Measurements from ENCODE around the gene KLF1.
A peak's percentile ranks its signal among the peaks of the same experiment; 100 is the strongest.
"Not testable (repeated sequence)": the region's sequence is repeated elsewhere in the genome, so short reads cannot be mapped to it uniquely, and the experiment has no call there.

KLF1 gene

DNA sequence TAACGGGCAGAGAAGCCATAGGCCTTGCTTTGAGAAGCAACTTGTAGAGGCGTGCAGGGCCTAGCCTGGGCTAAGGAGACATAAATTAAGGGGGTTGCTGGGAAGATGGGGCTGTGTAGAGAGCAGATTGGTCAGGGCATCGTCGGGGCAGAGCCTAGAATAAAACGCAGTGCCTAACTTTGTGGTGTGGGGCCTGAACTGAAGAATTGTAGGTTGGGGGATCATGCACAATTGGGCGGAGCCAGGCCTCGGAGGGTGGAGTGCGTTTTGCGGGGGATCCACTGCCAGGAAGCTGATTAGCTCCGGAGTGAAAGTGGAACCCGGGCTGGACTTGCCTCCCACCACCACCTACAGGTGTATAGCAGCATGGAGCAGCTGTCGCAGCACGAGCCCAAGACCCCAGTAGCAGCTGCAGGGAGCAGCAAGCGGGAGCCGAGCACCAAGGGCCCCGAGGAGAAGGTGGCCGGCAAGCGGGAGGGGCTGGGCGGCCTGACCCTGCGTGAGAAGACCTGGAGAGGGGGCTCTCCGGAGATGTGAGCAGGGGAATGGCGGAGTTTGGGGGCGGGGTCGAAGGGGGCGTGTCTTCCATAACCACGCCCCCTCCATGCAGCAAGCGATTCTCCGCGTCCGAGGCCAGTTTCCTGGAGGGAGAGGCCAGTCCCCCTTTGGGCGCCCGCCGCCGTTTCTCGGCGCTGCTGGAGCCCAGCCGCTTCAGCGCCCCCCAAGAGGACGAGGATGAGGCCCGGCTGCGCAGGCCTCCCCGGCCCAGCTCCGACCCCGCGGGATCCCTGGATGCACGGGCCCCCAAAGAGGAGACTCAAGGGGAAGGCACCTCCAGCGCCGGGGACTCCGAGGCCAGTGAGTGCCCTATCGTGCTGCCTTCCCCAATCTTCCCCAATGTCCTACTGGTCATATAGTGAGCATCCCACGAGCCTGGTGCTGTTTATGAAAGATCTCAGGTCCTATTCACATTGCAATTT, 19.6 kb downstream of the KLF1 start:
- DNase-seq (ENCODE audit: low spot score) = peak; percentile 51

DNA sequence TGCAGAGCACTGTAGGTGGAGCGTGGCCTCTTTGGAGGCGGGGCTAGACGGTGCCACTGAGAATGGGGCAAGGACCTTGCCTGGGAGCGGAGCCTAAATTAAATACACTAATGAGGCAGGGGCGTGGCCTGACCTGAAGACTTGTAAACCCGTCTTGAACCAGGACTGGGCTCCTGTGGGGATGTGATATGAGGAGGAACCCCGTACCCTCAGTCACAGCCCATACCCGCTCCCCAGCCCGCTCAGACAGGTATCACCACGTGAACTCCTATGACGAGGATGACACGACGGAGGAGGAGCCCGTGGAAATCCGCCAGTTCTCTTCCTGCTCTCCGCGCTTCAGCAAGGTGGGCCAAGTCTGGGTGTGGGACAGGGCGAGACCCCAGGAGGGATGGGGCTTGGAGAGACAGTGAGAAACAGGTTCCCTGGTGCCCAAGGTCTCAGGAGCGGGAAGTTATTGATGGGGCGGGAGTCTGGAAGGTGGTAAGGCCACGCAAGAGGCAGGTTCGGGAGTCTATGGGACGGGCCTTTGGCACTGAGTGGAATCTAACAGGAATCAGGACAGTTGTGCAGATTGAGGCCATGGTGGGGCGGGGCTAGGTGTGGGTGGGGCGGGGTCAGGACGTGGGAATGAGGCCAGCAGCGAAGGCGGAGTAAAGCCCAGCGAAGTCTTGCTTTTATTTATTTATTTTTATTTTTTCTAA, 20.4 kb downstream of the KLF1 start:
- DNase-seq (ENCODE audit: low spot score) = no peak

DNA sequence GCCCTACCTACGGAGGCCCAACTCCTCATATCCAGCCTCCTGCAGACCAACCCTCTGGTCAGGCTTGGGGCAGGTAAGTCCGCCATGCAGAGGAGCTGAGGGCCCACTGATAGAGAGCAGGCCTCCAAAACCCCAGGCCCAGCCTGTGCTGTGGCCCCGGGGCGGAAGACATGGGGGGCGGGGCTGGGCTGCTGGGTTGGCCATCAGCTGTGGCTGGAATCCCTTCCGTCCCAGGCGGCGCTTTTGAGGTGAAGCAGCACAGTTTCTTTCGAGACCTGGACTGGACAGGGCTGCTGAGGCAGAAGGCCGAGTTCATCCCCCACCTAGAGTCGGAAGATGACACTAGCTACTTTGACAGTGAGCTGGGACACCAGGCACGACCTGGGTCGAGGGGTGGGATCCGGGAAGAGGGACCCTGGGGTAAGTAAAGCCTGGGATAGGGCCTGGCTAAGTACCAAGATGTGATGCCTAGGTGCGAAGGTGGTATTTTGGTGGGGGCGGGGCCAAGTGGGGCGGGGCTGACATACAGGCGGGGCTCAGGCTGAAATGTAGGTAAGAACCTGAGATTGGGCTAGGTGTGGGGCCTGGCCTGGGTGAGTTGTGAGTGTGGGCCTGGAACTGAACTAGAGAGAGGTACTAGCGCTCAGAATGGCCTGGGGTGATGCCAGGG, 21.1 kb downstream of the KLF1 start:
- no peak for DNase-seq (ENCODE audit: low spot score)

- no peak for DNase-seq (ENCODE audit: low spot score)
Observed at GRCh38 chr19:12864721-12865715, 22.0 kb downstream of the KLF1 start.

DNA sequence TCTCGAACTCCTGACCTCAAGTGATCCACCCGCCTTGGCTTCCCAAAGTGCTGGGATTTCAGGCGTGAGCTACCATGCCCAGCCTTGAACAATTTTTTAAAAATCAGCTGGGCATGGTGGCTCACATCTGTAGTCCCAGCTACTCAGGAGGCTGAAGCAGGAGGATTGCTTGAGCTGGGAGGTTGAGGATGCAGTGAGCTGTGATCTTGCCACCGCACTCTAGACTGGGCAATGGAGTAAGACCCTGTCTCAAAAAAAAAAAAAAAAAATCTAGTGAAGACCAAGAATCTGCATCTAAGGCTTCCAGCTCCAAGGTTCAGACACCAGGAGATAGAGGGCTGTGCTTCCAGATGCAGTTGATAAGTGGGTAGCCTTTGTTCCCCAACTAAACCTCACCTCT, 22.9 kb downstream of the KLF1 start:
- no peak for DNase-seq (ENCODE audit: low spot score)

DNA sequence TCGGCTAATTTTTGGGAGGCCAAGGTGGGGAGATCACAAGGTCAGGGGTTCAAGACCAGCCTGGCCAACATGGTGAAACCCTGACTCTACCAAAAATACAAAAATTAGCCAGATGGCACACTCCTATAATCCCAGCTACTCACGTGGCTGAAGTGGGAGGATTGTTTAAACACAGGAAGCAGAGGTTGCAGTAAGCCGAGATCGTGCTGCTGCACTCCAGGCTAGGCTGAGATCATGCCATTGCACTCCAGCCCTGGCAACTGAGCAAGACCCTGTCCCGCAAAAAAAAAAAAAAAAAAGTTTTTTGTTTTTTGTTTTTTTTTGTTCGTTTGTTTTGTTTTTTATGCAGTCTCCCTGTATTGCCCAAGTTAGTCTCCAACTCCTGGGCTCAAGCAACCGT, 27.5 kb downstream of the KLF1 start:
- no peak for DNase-seq (ENCODE audit: low spot score)

DNA sequence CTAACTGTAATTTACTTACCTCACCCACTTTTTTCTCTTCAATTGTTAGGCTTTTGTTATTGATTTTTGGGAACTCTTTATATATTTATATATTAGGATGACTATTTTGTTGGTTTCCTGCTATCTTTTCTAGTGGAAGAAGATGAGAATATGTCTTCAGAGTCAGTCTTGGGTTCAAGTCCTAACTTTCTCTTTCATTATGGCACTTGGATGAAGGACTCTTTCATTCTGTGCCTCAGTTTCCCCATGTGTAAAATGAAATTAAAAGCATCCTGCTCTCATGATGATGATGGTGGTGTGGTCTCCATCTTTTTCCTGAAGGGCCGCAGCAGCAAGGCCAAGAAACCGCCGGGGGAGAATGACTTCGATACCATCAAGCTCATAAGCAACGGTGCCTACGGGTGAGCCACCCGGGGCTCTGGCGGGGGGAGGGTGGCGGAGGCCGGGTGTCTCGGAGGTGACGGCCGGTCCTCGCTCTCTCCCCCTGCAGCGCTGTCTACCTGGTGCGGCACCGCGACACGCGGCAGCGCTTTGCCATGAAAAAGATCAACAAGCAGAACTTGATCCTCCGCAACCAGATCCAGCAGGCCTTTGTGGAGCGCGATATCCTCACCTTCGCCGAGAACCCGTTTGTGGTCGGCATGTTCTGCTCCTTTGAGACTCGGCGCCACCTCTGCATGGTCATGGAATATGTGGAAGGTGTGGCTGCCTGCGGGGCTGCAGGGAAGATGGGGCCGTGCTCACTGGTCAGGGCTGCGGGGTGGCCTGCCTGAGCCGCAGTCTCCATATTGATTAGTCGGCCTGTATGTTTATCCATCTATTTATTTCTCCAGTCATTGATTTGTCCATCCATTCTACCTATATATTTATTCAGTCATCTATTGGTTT, 28.7 kb downstream of the KLF1 start:
- no peak for DNase-seq (ENCODE audit: low spot score)

- DNase-seq (ENCODE audit: low spot score) = no peak
Observed at GRCh38 chr19:12856653-12857052, 30.3 kb downstream of the KLF1 start.

GRCh38 chr19:12847159-12848139, 39.6 kb downstream of the KLF1 start:
- DNase-seq (ENCODE audit: low spot score) = peak; percentile 65

GRCh38 chr19:12846613-12847012, 40.4 kb downstream of the KLF1 start:
- DNase-seq (ENCODE audit: low spot score) = not testable (repeated sequence)

DNA sequence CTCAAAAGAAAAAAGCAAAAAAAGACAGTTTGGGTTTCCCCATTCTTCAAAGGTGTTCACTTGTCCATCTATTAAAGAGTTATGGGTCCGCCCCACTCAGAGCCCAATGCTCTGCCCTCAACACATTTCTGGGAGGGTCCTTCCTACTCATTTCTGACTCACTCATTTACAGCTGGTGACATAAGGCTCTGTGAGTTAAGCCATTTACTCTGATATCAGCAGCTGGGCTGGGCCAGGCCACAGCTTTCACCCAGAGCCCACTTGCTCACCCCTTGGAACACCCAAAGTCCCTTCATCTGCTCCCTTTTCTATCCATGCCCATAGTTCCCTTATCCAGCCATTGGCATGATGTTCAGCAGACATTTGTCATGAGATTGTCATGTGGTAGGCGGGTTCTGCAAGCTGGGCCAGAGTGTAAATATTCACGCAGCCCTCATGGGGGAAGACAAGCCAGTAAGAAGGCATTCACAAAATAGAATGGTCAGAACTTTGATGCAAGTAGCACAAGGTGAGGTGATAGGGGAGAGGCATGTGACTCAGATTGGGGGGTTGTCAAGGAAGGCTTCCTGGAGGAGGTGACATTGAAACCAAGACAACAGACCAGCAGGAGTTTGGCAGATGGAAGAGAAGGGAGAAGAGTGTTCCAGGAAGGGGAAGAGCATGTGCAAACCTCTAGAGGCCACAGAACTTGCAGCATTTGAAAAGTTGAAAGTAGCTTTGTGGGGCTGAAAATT, 42.8 kb downstream of the KLF1 start:
- no peak for DNase-seq (ENCODE audit: low spot score)

GRCh38 chr19:12843328-12843727, 43.7 kb downstream of the KLF1 start:
- no peak for DNase-seq (ENCODE audit: low spot score)

DNA sequence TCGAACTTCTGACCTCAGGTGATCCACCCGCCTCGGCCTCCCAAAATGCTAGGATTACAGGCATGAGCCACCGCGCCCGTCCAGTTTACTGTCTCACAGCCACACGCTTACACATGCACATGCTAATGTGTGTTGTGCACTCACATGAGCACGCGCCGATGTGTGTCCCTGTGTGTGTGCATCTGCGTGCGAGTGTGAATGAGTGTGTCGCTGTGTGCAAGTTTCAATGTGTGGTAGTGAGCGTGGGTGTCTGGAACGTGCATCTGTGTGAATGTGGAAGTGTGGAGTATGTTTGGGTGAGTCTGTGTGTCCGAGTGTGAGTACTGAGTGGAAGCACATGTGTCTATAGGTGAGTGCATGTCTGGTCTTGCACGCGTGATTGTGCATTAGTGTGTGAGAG, 44.5 kb downstream of the KLF1 start:
- no peak for DNase-seq (ENCODE audit: low spot score)

- no peak for DNase-seq (ENCODE audit: low spot score)
Observed at GRCh38 chr19:12841094-12841493, 45.9 kb downstream of the KLF1 start.

DNA sequence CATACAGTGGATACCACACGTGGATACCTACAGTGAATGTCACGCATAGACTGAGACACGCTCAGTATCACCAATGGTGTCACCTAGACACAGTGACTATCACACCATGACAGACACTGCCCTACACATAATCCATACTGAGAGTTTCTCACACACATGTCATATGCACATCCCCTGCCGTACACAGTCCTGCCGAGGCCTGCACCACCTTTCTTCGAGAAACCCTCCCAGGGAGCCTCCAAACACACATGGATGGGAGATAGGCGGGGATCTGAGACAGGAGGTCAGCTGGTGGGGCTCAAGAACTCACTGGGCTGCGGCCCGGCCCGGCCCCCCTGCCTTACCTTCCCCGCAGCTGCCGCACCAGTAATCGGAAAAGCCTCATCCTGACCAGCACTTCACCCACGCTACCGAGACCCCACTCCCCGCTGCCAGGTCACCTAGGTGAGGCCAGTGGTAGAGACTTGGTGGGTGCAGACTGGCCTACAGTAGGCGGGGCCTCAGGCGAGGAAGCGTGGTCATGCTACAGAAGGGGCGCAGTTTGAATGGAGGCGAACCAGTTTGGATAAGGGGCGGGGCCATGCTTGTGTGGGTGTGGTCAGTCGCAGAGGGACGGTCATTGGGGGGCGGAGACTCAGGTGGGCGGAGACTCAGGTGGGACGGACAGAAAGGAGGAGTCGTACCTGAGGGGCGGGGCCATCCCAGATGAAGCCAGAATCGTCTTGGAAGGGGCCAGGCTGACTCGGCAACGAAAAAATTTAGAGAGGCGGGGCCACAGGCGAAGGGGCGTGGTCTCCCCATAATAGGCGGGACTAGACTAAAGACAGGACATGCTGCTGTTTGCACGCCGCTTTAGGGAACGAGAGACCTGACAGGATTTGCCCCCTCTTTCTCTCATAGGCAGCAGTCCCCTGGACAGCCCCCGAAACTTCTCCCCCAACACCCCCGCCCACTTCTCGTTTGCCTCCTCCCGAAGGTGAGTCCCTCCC, 46.6 kb downstream of the KLF1 start:
- no peak for DNase-seq (ENCODE audit: low spot score)

DNA sequence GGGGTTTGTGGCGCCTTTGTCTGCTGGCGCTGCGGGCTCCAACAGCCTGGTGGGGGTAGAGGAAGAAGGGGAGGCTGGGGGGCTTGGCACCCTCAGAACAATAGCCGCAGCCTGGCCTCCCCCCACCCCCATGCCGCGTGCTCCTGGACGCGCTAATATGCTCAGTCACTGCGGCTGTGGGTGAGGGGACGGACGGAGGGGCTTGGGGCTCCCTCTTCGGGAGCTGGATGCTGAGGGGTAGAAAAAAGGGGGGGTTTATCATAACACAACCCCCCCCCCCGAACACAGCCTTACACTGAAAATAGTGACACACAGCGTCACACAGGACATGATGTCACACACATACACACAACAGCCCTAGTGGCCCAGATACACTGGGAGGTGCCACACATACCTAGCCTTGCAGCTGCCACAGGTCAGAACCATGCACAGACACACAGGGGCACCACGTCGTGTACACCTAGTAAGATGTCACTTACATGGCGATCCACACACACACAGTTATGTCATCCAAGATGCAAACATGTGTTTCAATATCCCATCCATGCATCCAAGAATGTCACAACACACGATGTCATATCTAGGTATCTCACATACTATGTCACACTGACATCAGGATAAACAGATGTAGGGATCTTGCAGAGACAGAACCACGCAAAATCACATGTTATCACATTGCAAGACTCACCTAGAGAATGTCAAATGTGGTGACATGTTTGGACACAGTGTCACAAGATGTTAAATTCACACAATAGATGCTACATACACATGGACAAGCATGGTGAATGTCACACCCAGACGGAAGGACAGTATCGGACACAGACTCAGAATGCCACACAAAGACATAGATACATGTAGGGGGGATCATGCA, 47.9 kb downstream of the KLF1 start:
- no peak for DNase-seq (ENCODE audit: low spot score)

Data from CD4-positive, alpha-beta T cell treated with Interleukin-6 at 100 ng/mL for 8 hours (primary cell).